Keratinocyte (primary cell): ENCODE results near the gene GBP3. TPM values are rescaled to one million over a fixed set of nuclear protein-coding genes. Genes with fewer than 3 reads are reported as not detected.

ENCODE experiments used
- DNase-seq: peaks from one replicate; pipeline ENCODE4 v3.0.0-alpha.2; 2011; ENCODE audit warnings: low read depth, missing footprints, low spot score
- FAIRE-seq: peaks from 2 replicates; lab custom pipeline; 2011; peaks lifted over from hg19 to GRCh38; lab: Jason Lieb, UNC
- H2AFZ ChIP-seq: 2 replicates; pipeline ENCODE4 v1.6.0; 2012; ENCODE audit warnings: low read length, control low read depth, inconsistent platforms; ENCODE audit not compliant: control insufficient read depth
- H3K27ac ChIP-seq: 2 replicates; pipeline ENCODE4 v1.5.1; 2011; ENCODE audit warnings: low read length; ENCODE audit not compliant: control insufficient read depth, insufficient read depth
- H3K27me3 ChIP-seq: 3 replicates; pipeline ENCODE4 v1.6.0; 2011; ENCODE audit warnings: low read length; ENCODE audit not compliant: control insufficient read depth, insufficient read depth; ENCODE audit errors: extremely low read depth
- H3K36me3 ChIP-seq, 2 experiments: 2 replicates in 1 of 2; 3 replicates in 1 of 2; pipeline ENCODE4 v1.5.1; 2011; ENCODE audit warnings: low read length in 2 of 2, mild to moderate bottlenecking in 1 of 2; ENCODE audit not compliant: control insufficient read depth in 2 of 2, insufficient read depth in 2 of 2; ENCODE audit errors: extremely low read depth in 1 of 2
- H3K4me1 ChIP-seq: 3 replicates; pipeline ENCODE4 v1.5.1; 2011; ENCODE audit warnings: low read length; ENCODE audit not compliant: control insufficient read depth, insufficient read depth; ENCODE audit errors: extremely low read depth
- H3K4me2 ChIP-seq: 3 replicates; pipeline ENCODE4 v1.6.0; 2011; ENCODE audit warnings: low read depth, low read length; ENCODE audit not compliant: control insufficient read depth, insufficient read depth; ENCODE audit errors: extremely low read depth
- H3K4me3 ChIP-seq, 3 experiments: fragments of 200-600 bp in 1 of 3; sonication (generic) in 1 of 3; 2 replicates in 2 of 3; 3 replicates in 1 of 3; pipeline ENCODE4 v1.5.1; 2011 to 2016; ENCODE audit warnings: low read length in 3 of 3, mild to moderate bottlenecking in 3 of 3, control low read depth in 2 of 3, inconsistent platforms in 1 of 3, low read depth in 1 of 3, mixed read lengths in 1 of 3, mixed run types in 1 of 3, moderate library complexity in 1 of 3; ENCODE audit not compliant: control insufficient read depth in 2 of 3, insufficient read depth in 2 of 3; ENCODE audit errors: extremely low read depth in 1 of 3
- H3K79me2 ChIP-seq: 2 replicates; pipeline ENCODE4 v1.6.0; 2012; ENCODE audit warnings: low read length; ENCODE audit not compliant: control insufficient read depth, insufficient read depth
- H3K9ac ChIP-seq: 3 replicates; pipeline ENCODE4 v1.6.0; 2011; ENCODE audit warnings: low read length; ENCODE audit not compliant: control insufficient read depth, insufficient read depth; ENCODE audit errors: extremely low read depth
- H3K9me1 ChIP-seq: 3 replicates; pipeline ENCODE4 v1.6.0; 2011; ENCODE audit warnings: low read length; ENCODE audit not compliant: control insufficient read depth, insufficient read depth; ENCODE audit errors: extremely low read depth
- H3K9me3 ChIP-seq: 2 replicates; pipeline ENCODE4 v1.5.1; 2012; ENCODE audit warnings: low read depth, low read length; ENCODE audit not compliant: control insufficient read depth
- H4K20me1 ChIP-seq: 3 replicates; pipeline ENCODE4 v1.6.0; 2011; ENCODE audit warnings: low read length; ENCODE audit not compliant: control insufficient read depth, insufficient read depth; ENCODE audit errors: extremely low read depth
- CTCF ChIP-seq, 3 experiments: IDR thresholded peaks in 1 of 3; conservative IDR thresholded peaks in 1 of 3; optimal IDR thresholded peaks in 1 of 3; 2 replicates in 2 of 3; 3 replicates in 1 of 3; pipeline versions ENCODE3 to v1.5.1; 2011; ENCODE audit warnings: low read length in 3 of 3, mild to moderate bottlenecking in 3 of 3, moderate library complexity in 2 of 3, control low read depth in 1 of 3, inconsistent platforms in 1 of 3; ENCODE audit not compliant: insufficient read depth in 2 of 3; ENCODE audit errors: extremely low read depth in 1 of 3
- EZH2 ChIP-seq: IDR thresholded peaks from one replicate; pipeline ENCODE4 v1.6.1; 2012; ENCODE audit warnings: inconsistent platforms, mild to moderate bottlenecking, low read length, moderate library complexity
- dilution Hi-C: fragments of 300-500 bp; cut with MboI; formaldehyde crosslinking; loops from one replicate; pipeline ENCODE4 v1.7.0; 2020; ENCODE audit warnings: low sequenced_read_pairs; ENCODE audit not compliant: extremely low pct_ligation_motif_present
- polyA plus RNA-seq, 5 experiments: library from polyadenylated mRNA; depleted of rRNA in 3 of 5; stranded (reverse) in 3 of 5; stranded (forward) in 1 of 5; unstranded in 1 of 5; fragments of >200 nt; gene quantifications; 1 replicate in 1 of 5; 2 replicates in 3 of 5; 3 replicates in 1 of 5; pipeline versions ENCODE4 v1.2.1 to v1.2.3, GENCODE V29; 2011 to 2012; ENCODE audit warnings: missing spikeins in 2 of 5, low read depth in 1 of 5, low replicate concordance in 1 of 5

GBP3 gene
- polyA plus RNA-seq, 1 donor (not counting 4 experiments of a cell fraction or from before 2014, with no cell fraction given): 42.6 TPM

- dilution Hi-C loops: no loop called here
- H3K9me3 ChIP-seq: peaks cover 4% of the 10 kb centered on the region
- H3K9me1 ChIP-seq: no peaks in the 10 kb centered on the region
- no peak overlapping the region for H3K4me3 ChIP-seq
- TF ChIP-seq CTCF (optimal IDR thresholded peaks at IDR 0.05 in 1 of 3, IDR thresholded peaks at IDR 0.05 in 1 of 3, conservative IDR thresholded peaks at IDR 0.05 in 1 of 3; ENCODE audit: extremely low read depth in 1 of 3, insufficient read depth in 2 of 3, low read length in 3 of 3): no peak
- no peak for TF ChIP-seq EZH2
- H3K79me2 ChIP-seq: no peaks in the 10 kb centered on the region
- H2AFZ ChIP-seq: no peak overlapping the region
- no peak overlapping the region for H3K27ac ChIP-seq
- no peaks in the 10 kb centered on the region for H3K36me3 ChIP-seq
- H3K9ac ChIP-seq: no peak overlapping the region
- H3K27me3 ChIP-seq: no peaks in the 10 kb centered on the region
- H3K4me1 ChIP-seq: peaks cover 12% of the 10 kb centered on the region
- no peak overlapping the region for H3K4me2 ChIP-seq
- FAIRE-seq (no peak), DNase-seq (no peak)
- no peaks in the 10 kb centered on the region for H4K20me1 ChIP-seq
Measured at GRCh38 chr1:89041721-89042120, 19.1 kb upstream of the GBP3 start.

- H3K9me3 ChIP-seq: peaks cover 4% of the 10 kb centered on the region
- no peaks in the 10 kb centered on the region for H4K20me1 ChIP-seq
- no peaks in the 10 kb centered on the region for H3K9me1 ChIP-seq
- peaks cover 12% of the 10 kb centered on the region for H3K4me1 ChIP-seq
- peak overlapping the region; percentile 4 for H3K4me2 ChIP-seq
- H3K4me3 ChIP-seq: no peak overlapping the region
- no peaks in the 10 kb centered on the region for H3K27me3 ChIP-seq
- H3K79me2 ChIP-seq: no peaks in the 10 kb centered on the region
- TF ChIP-seq EZH2 (no peak), CTCF (optimal IDR thresholded peaks at IDR 0.05 in 1 of 3, IDR thresholded peaks at IDR 0.05 in 1 of 3, conservative IDR thresholded peaks at IDR 0.05 in 1 of 3; ENCODE audit: extremely low read depth in 1 of 3, insufficient read depth in 2 of 3, low read length in 3 of 3) (no peak)
- no peak overlapping the region for H2AFZ ChIP-seq
- no peak overlapping the region for H3K9ac ChIP-seq
- DNase-seq: no peak
- H3K27ac ChIP-seq: no peak overlapping the region
- no peak for FAIRE-seq
- dilution Hi-C loops: no loop called here
- H3K36me3 ChIP-seq: no peaks in the 10 kb centered on the region
Measured at GRCh38 chr1:89041119-89041641, 18.5 kb upstream of the GBP3 start.
